IMR-90 (cell line): ENCODE results near the gene CCN2. TPM values are rescaled to one million over a fixed set of nuclear protein-coding genes. Genes with fewer than 3 reads are reported as not detected.

Experiments
- ATAC-seq: fragments of 200-7000 bp; cut with Tn5 transposase; 2 replicates; pipeline ENCODE4 v1.9.1; 2020; ENCODE audit warnings: low read depth, mild to moderate bottlenecking, moderate library complexity
- BruUV-seq: library from RNA; stranded (reverse); fragments of 400-500 nt; replicated peaks from 2 replicates; lab custom pipeline; 2021; lab: Mats Ljungman, UMichigan
- CTCF ChIA-PET: fragments of 300-600 bp; formaldehyde crosslinking; extraction: SDS; loops from one replicate; lab custom pipeline; 2021; ENCODE audit warnings: antibody characterized with exemption; lab: Yijun Ruan, JAX
- POLR2A ChIA-PET: fragments of 300-600 bp; sonication (Branson Sonifier 250); formaldehyde crosslinking; loops from one replicate; lab custom pipeline; 2022; ENCODE audit warnings: antibody characterized with exemption; ENCODE audit not compliant: unreplicated experiment; lab: Charles Lee
- DNase-seq: peaks from one replicate; pipeline ENCODE4 v3.0.0; 2013
- H2AFZ ChIP-seq: replicated peaks from 2 replicates; pipeline ENCODE3; 2013; ENCODE audit warnings: low read length, mild to moderate bottlenecking; ENCODE audit not compliant: poor library complexity
- H2AK5ac ChIP-seq: 2 replicates; pipeline ENCODE4 v1.6.1; 2013; ENCODE audit warnings: low read depth, low read length, inconsistent platforms
- H2AK9ac ChIP-seq: replicated peaks from 2 replicates; pipeline ENCODE3; 2013; ENCODE audit warnings: mild to moderate bottlenecking, low read depth, low read length, moderate library complexity; ENCODE audit not compliant: poor library complexity
- H2BK120ac ChIP-seq: 2 replicates; pipeline ENCODE4 v1.6.1; 2013; ENCODE audit warnings: low read depth, low read length, inconsistent platforms
- H2BK15ac ChIP-seq: 3 replicates; pipeline ENCODE4 v1.6.1; 2013; ENCODE audit warnings: low read depth, low read length, inconsistent platforms
- H2BK20ac ChIP-seq: 2 replicates; pipeline ENCODE4 v1.6.1; 2013; ENCODE audit warnings: low read depth, mild to moderate bottlenecking, inconsistent platforms, low read length, moderate library complexity
- H2BK5ac ChIP-seq: 2 replicates; pipeline ENCODE4 v1.6.1; 2013; ENCODE audit warnings: mild to moderate bottlenecking, low read depth, low read length, inconsistent platforms; ENCODE audit not compliant: poor library complexity, severe bottlenecking
- H3K14ac ChIP-seq: replicated peaks from 2 replicates; pipeline ENCODE4 v1.6.1; 2013; ENCODE audit warnings: low read depth, low read length, inconsistent platforms
- H3K18ac ChIP-seq: 2 replicates; pipeline ENCODE4 v1.6.1; 2013; ENCODE audit warnings: low read depth, low read length, control low read depth
- H3K23ac ChIP-seq: 2 replicates; pipeline ENCODE4 v1.6.1; 2013; ENCODE audit warnings: low read depth, low read length, inconsistent platforms
- H3K27ac ChIP-seq: 2 replicates; pipeline ENCODE4 v1.5.1; 2013; ENCODE audit warnings: mild to moderate bottlenecking, control low read depth, low read length; ENCODE audit not compliant: insufficient read depth
- H3K27me3 ChIP-seq: 2 replicates; pipeline ENCODE4 v1.6.1; 2013; ENCODE audit warnings: low read length; ENCODE audit not compliant: control insufficient read depth, insufficient read depth
- H3K36me3 ChIP-seq: 2 replicates; pipeline ENCODE4 v1.6.1; 2013; ENCODE audit warnings: low read length, mixed read lengths; ENCODE audit not compliant: control insufficient read depth, insufficient read depth
- H3K4ac ChIP-seq: 2 replicates; pipeline ENCODE4 v1.6.1; 2013; ENCODE audit warnings: low read depth, low read length, inconsistent platforms
- H3K4me1 ChIP-seq: 2 replicates; pipeline ENCODE4 v1.6.1; 2013; ENCODE audit warnings: low read length, mixed read lengths; ENCODE audit not compliant: control insufficient read depth, insufficient read depth
- H3K4me2 ChIP-seq: 2 replicates; pipeline ENCODE4 v1.6.1; 2013; ENCODE audit warnings: low read depth, mild to moderate bottlenecking, control low read depth, low read length, moderate library complexity
- H3K4me3 ChIP-seq: 2 replicates; pipeline ENCODE4 v1.5.1; 2013; ENCODE audit warnings: low read depth, mild to moderate bottlenecking, control low read depth, low read length, moderate library complexity; ENCODE audit not compliant: insufficient read depth
- H3K56ac ChIP-seq: 2 replicates; pipeline ENCODE4 v1.6.1; 2013; ENCODE audit warnings: low read length, inconsistent platforms; ENCODE audit not compliant: insufficient read depth; ENCODE audit errors: extremely low read depth
- H3K79me1 ChIP-seq, 2 experiments: 2 replicates each; pipeline ENCODE4 v1.6.1; 2013; ENCODE audit warnings: low read length in 2 of 2, inconsistent platforms in 1 of 2, low read depth in 1 of 2
- H3K9ac ChIP-seq: 2 replicates; pipeline ENCODE4 v1.6.1; 2013; ENCODE audit warnings: low read depth, low read length, control low read depth
- H3K9me1 ChIP-seq: 2 replicates; pipeline ENCODE4 v1.6.1; 2013; ENCODE audit warnings: low read length, inconsistent platforms; ENCODE audit not compliant: insufficient read depth
- H3K9me3 ChIP-seq: 2 replicates; pipeline ENCODE4 v1.6.1; 2013; ENCODE audit warnings: low read length; ENCODE audit not compliant: control insufficient read depth, insufficient read depth
- H4K20me1 ChIP-seq: 2 replicates; pipeline ENCODE4 v1.6.1; 2013; ENCODE audit warnings: low read length, inconsistent platforms; ENCODE audit not compliant: insufficient read depth
- H4K5ac ChIP-seq: 2 replicates; pipeline ENCODE4 v1.6.1; 2013; ENCODE audit warnings: mild to moderate bottlenecking, low read depth, low read length, control low read depth
- H4K8ac ChIP-seq, 2 experiments: 2 replicates each; pipeline ENCODE4 v1.6.1; 2013; ENCODE audit warnings: low read depth in 2 of 2, low read length in 2 of 2, control low read depth in 1 of 2, inconsistent platforms in 1 of 2
- H4K91ac ChIP-seq: 2 replicates; pipeline ENCODE4 v1.6.1; 2013; ENCODE audit warnings: low read depth, low read length, inconsistent platforms; ENCODE audit not compliant: insufficient read depth
- BHLHE40 ChIP-seq: fragments of 150-350 bp; IDR thresholded peaks from 2 replicates; pipeline ENCODE4 v1.6.1; 2016; ENCODE audit warnings: mild to moderate bottlenecking, low read depth, low read length
- CEBPB ChIP-seq: IDR thresholded peaks from 2 replicates; pipeline ENCODE4 v1.6.1; 2012; ENCODE audit warnings: low read depth, low read length, improper control_type of control experiment
- ELK1 ChIP-seq: fragments of 150-350 bp; IDR thresholded peaks from 2 replicates; pipeline ENCODE4 v1.6.1; 2016; ENCODE audit warnings: low read depth, mild to moderate bottlenecking, low read length, moderate library complexity, borderline replicate concordance
- FOS ChIP-seq: fragments of 150-350 bp; IDR thresholded peaks from 2 replicates; pipeline ENCODE4 v1.6.1; 2016; ENCODE audit warnings: low read depth, low read length
- POLR2A ChIP-seq: IDR thresholded peaks from 2 replicates; pipeline ENCODE4 v1.6.1; 2012; ENCODE audit warnings: mild to moderate bottlenecking, low read depth, low read length
- RCOR1 ChIP-seq: IDR thresholded peaks from 2 replicates; pipeline ENCODE4 v1.6.1; 2012; ENCODE audit warnings: mild to moderate bottlenecking, low read length, improper control_type of control experiment; ENCODE audit not compliant: insufficient replicate concordance
- USF2 ChIP-seq: fragments of 150-350 bp; IDR thresholded peaks from 2 replicates; pipeline ENCODE4 v1.6.1; 2017; ENCODE audit warnings: mild to moderate bottlenecking, antibody characterized with exemption, low read length, low read depth
- WGBS, 2 experiments: methylation state at CpG; one replicate each; pipeline versions ENCODE4 v1.1.5 to v1.1.7; 2013; ENCODE audit warnings: missing lambda C conversion rate in 2 of 2; ENCODE audit not compliant: insufficient read length in 1 of 2; ENCODE audit errors: extremely low coverage in 2 of 2; 5-methylcytosine and 5-hydroxymethylcytosine counted together
- dilution Hi-C: fragments of 300-500 bp; cut with HindIII; formaldehyde crosslinking; loops from one replicate; pipeline ENCODE4 v1.14.3; 2018; ENCODE audit warnings: low sequenced_read_pairs; ENCODE audit not compliant: unreplicated experiment
- in situ Hi-C: fragments of 300-500 bp; cut with MboI; formaldehyde crosslinking; loops from 3 replicates; pipeline ENCODE4 v1.14.3; 2019; ENCODE audit warnings: low sequenced_read_pairs, inconsistent platforms, mixed read lengths
- intact Hi-C: fragments of 100-400 bp; cut with micrococcal nuclease; formaldehyde crosslinking; loops from 2 replicates; pipeline ENCODE4 v1.10.0; 2022
- polyA plus RNA-seq, 3 experiments: library from polyadenylated mRNA; depleted of rRNA; stranded (reverse); fragments of >200 nt; gene quantifications; 2 replicates each; pipeline ENCODE4 v1.2.3, GENCODE V29; 2012; ENCODE audit warnings: low replicate concordance in 1 of 3
- total RNA-seq: library from RNA; depleted of rRNA; stranded (reverse); fragments of >200 nt; gene quantifications from 2 replicates; pipeline ENCODE4 v1.2.3, GENCODE V29; 2012

The CCN2 gene
- total and polyA plus RNA-seq, 2 of the 4 experiments (the other 2 are of a cell fraction): 148 to 1,205 TPM

- TF ChIP-seq RCOR1 (no peak), USF2 (peak; percentile 9)
Measured at GRCh38 chr6:131949909-131950766, 1.0 kb downstream of the CCN2 start (continued).

GRCh38 chr6:131949620-131949908 lies 1.6 kb downstream of the CCN2 start:
- WGBS, 2 experiments: no CpG with 5 or more reads among the region's 3 CpGs
- POLR2A ChIA-PET: interaction anchor here (0.6 to 3.1 kb wide), 7 partner anchors 11 to 884 kb away, joined by 3 to 38 read pairs (median 7); no protein-coding TSS in a partner anchor
- peaks cover 6% of the 10 kb centered on the region for H3K9me1 ChIP-seq
- no peaks in the 10 kb centered on the region for H3K9me3 ChIP-seq
- peaks cover 3 to 31% of the 10 kb centered on the region in 2 experiments; a peak in 3 of 4 replicates for H3K79me1 ChIP-seq
- no peak overlapping the region for H2BK15ac ChIP-seq
- CTCF ChIA-PET: interaction anchor here (0.7 to 1.4 kb wide), 5 partner anchors 24 to 330 kb away, joined by 3 to 8 read pairs (median 3); no protein-coding TSS in a partner anchor
- peak overlapping the region; percentile 66 for H3K4me3 ChIP-seq
- dilution Hi-C loops (no loop called here), in situ Hi-C loops (no loop called here), intact Hi-C loops (no loop called here)
- H3K9ac ChIP-seq: peak overlapping the region; percentile 84
- H2BK5ac ChIP-seq: peak overlapping the region; percentile 85
- peak overlapping the region; percentile 83 for H3K27ac ChIP-seq
- H3K23ac ChIP-seq: peak overlapping the region; percentile 77
- TF ChIP-seq POLR2A (peak; percentile 28; the same call in 1 of the 2 replicates), ELK1 (no peak), FOS (0 out of 2 replicates have a peak, but pooled peaks have one; percentile 2), CEBPB (peak; percentile 87), BHLHE40 (no peak)
- no peak overlapping the region for H4K91ac ChIP-seq
- peak overlapping the region; percentile 97 for H3K14ac ChIP-seq
- peak overlapping the region; percentile 91; the same call in 1 of the 2 replicates for H3K4me2 ChIP-seq
- DNase-seq (peak; percentile 91), ATAC-seq (no peak; the same call in 1 of the 2 replicates)
- H2AFZ ChIP-seq: no peak overlapping the region
- no peak overlapping the region for H4K5ac ChIP-seq
- no peak overlapping the region for H2AK9ac ChIP-seq
- peaks cover 47% of the 10 kb centered on the region for H4K20me1 ChIP-seq
- peak overlapping the region; percentile 76 for H3K18ac ChIP-seq
- peaks cover 8% of the 10 kb centered on the region for H3K4me1 ChIP-seq
- no peaks in the 10 kb centered on the region for H3K27me3 ChIP-seq
- H2BK20ac ChIP-seq: no peak overlapping the region
- H3K36me3 ChIP-seq: peaks cover 16% of the 10 kb centered on the region
- peak overlapping the region in 1 of 2 experiments; percentile 51; a peak in 2 of 4 replicates for H4K8ac ChIP-seq
- H2AK5ac ChIP-seq: no peak overlapping the region
- H3K56ac ChIP-seq: peak overlapping the region; percentile 64
- BruUV-seq: no TSS peak
- H2BK120ac ChIP-seq: peak overlapping the region; percentile 78; the same call in 1 of the 2 replicates
- peak overlapping the region; percentile 77 for H3K4ac ChIP-seq
